Breast epithelium (tissue), 3 donors: ENCODE data around the gene MAPKAPK2.

Experiments
- CTCF ChIP-seq, 3 donors: fragments of 450-650 bp; IDR thresholded peaks; one replicate each; pipeline ENCODE4 v1.5.1; 2016 to 2017; ENCODE audit warnings: antibody characterized with exemption in 3 of 3, mild to moderate bottlenecking in 3 of 3, moderate library complexity in 3 of 3
- POLR2A ChIP-seq: fragments of 450-650 bp; IDR thresholded peaks from one replicate; pipeline ENCODE4 v1.6.1; 2016; ENCODE audit warnings: antibody characterized with exemption, mild to moderate bottlenecking, moderate library complexity

GRCh38 chr1:206779638-206780037 lies 94.9 kb downstream of the MAPKAPK2 start:
- TF ChIP-seq CTCF (IDR thresholded peaks at IDR 0.05) (no peak), POLR2A (no peak)
